Cardiac fibroblast (primary cell): ENCODE results near the gene HRCT1.

ENCODE experiments used
- DNase-seq, 2 donors: peaks; one replicate each; pipeline versions ENCODE4 v3.0.0 to v3.0.0-alpha.2; 2010; ENCODE audit warnings: low read depth in 2 of 2
- H3K4me3 ChIP-seq, 2 donors: replicated peaks in 1 of 2; 1 replicate in 1 of 2; 2 replicates in 1 of 2; pipeline ENCODE4 v1.5.1; 2011; ENCODE audit warnings: low read depth in 2 of 2, low read length in 2 of 2, mild to moderate bottlenecking in 2 of 2, moderate library complexity in 1 of 2
- CTCF ChIP-seq: IDR thresholded peaks from one replicate; pipeline ENCODE4 v1.5.1; 2011; ENCODE audit warnings: low read depth, mild to moderate bottlenecking, low read length, inconsistent platforms

Gene HRCT1

GRCh38 chr9:35904338-35904737 is 1.7 kb upstream of the HRCT1 start:
- no peak for DNase-seq
- no peak for TF ChIP-seq CTCF
- no peak overlapping the region for H3K4me3 ChIP-seq

GRCh38 chr9:35905051-35905781 is 786 bp upstream of the HRCT1 start:
- no peak overlapping the region for H3K4me3 ChIP-seq
- no peak for TF ChIP-seq CTCF
- DNase-seq, result peak in 1 of 2 donors; percentile 77

GRCh38 chr9:35906923-35907699 is 1.1 kb downstream of the HRCT1 start:
- H3K4me3 ChIP-seq, result peak overlapping the region in 1 of 2 donors; percentile 39
- DNase-seq, result peak; percentile 92 to 93
- TF ChIP-seq CTCF, result no peak

- DNase-seq, result peak; percentile 94
- peak; percentile 2 for TF ChIP-seq CTCF
- H3K4me3 ChIP-seq, result peak overlapping the region in 1 of 2 donors; percentile 39
Observed at GRCh38 chr9:35907711-35908503, 1.9 kb downstream of the HRCT1 start.

GRCh38 chr9:35908504-35909125 is 2.6 kb downstream of the HRCT1 start:
- DNase-seq, result no peak
- TF ChIP-seq CTCF, result no peak
- H3K4me3 ChIP-seq, result peak overlapping the region in 1 of 2 donors; percentile 39

GRCh38 chr9:35909274-35909673 is 3.3 kb downstream of the HRCT1 start, which contains the start of gene SPAAR:
Gene SPAAR (plus strand): TSS chr9:35909490. CDS start chr9:35910464, 974 bp downstream.
- TF ChIP-seq CTCF, result no peak
- DNase-seq, result no peak
- peak within 1 kb of the TSS in 1 of 2 donors; percentile 40 for H3K4me3 ChIP-seq
